PC-3 (cell line): ENCODE measurements around the gene UBA1. TPM values are rescaled to one million over a fixed set of nuclear protein-coding genes. Genes with fewer than 3 reads are reported as not detected.
A peak's percentile ranks its signal among the peaks of the same experiment; 100 is the strongest.

Experiments
- ATAC-seq: fragments of 200-7000 bp; cut with Tn5 transposase; 2 replicates; pipeline ENCODE4 v1.9.1; 2020; ENCODE audit warnings: mild to moderate bottlenecking, moderate library complexity
- BruUV-seq: library from RNA; stranded (reverse); fragments of 400-500 nt; replicated peaks from 2 replicates; lab custom pipeline; 2021; lab: Mats Ljungman, UMichigan
- CTCF ChIA-PET: fragments of 300-600 bp; sonication (Branson Sonifier 250); formaldehyde crosslinking; loops from one replicate; lab custom pipeline; 2022; ENCODE audit warnings: antibody characterized with exemption; lab: Charles Lee
- POLR2A ChIA-PET: fragments of 300-600 bp; sonication (Branson Sonifier 250); formaldehyde crosslinking; loops from one replicate; lab custom pipeline; 2022; ENCODE audit warnings: antibody characterized with exemption; ENCODE audit not compliant: unreplicated experiment; lab: Charles Lee
- DNase-seq: peaks from one replicate; pipeline ENCODE4 v3.0.0-alpha.2; 2015
- H2AFZ ChIP-seq: fragments of 300-600 bp; sonication (generic); 2 replicates; pipeline ENCODE4 v1.6.0; 2016; ENCODE audit warnings: antibody characterized with exemption, low read length
- H3F3A ChIP-seq: fragments of 300-600 bp; sonication (generic); one replicate; pipeline ENCODE4 v1.6.0; 2017; ENCODE audit warnings: antibody characterized with exemption, low read length, control low read depth, mild to moderate bottlenecking; ENCODE audit not compliant: unreplicated experiment
- H3K27ac ChIP-seq: fragments of 300-600 bp; sonication (generic); 2 replicates; pipeline ENCODE4 v1.5.1; 2016; ENCODE audit warnings: mild to moderate bottlenecking, low read length
- H3K27me3 ChIP-seq: fragments of 300-600 bp; sonication (generic); 2 replicates; pipeline ENCODE4 v1.6.1; 2016; ENCODE audit warnings: low read length, mixed read lengths
- H3K36me3 ChIP-seq: fragments of 300-600 bp; sonication (generic); 2 replicates; pipeline ENCODE4 v1.6.1; 2016; ENCODE audit warnings: low read depth, mixed run types, low read length, mixed read lengths
- H3K4me1 ChIP-seq: fragments of 300-600 bp; sonication (generic); 2 replicates; pipeline ENCODE4 v1.5.1; 2016; ENCODE audit warnings: low read length; ENCODE audit not compliant: insufficient read depth
- H3K4me2 ChIP-seq: fragments of 300-600 bp; sonication (generic); 2 replicates; pipeline ENCODE4 v1.6.0; 2016; ENCODE audit warnings: low read length
- H3K4me3 ChIP-seq: fragments of 300-600 bp; sonication (generic); 2 replicates; pipeline ENCODE4 v1.5.1; 2016; ENCODE audit warnings: mild to moderate bottlenecking, low read length, mixed read lengths
- H3K79me2 ChIP-seq: fragments of 300-600 bp; sonication (generic); 2 replicates; pipeline ENCODE4 v1.6.1; 2017; ENCODE audit warnings: low read length, mixed read lengths
- H3K9ac ChIP-seq: fragments of 300-600 bp; sonication (generic); 2 replicates; pipeline ENCODE4 v1.6.0; 2016; ENCODE audit warnings: mild to moderate bottlenecking, low read length
- H3K9me2 ChIP-seq: fragments of 300-600 bp; sonication (generic); replicated peaks from 2 replicates; pipeline ENCODE4 v1.6.1; 2016; ENCODE audit warnings: mixed run types, low read length, mixed read lengths
- H3K9me3 ChIP-seq: fragments of 300-600 bp; sonication (generic); 2 replicates; pipeline ENCODE4 v1.6.1; 2016; ENCODE audit warnings: low read length, mixed read lengths
- H4K20me1 ChIP-seq: fragments of 300-600 bp; sonication (generic); 2 replicates; pipeline ENCODE4 v1.6.1; 2016; ENCODE audit warnings: low read length, mixed read lengths
- EZH2 ChIP-seq: fragments of 300-600 bp; sonication (generic); IDR thresholded peaks from one replicate; pipeline ENCODE4 v1.6.1; 2017; ENCODE audit warnings: antibody characterized with exemption, mild to moderate bottlenecking, low read length; ENCODE audit not compliant: unreplicated experiment
- EZH2phosphoT487 ChIP-seq: fragments of 300-600 bp; sonication (generic); IDR thresholded peaks from 2 replicates; pipeline ENCODE4 v1.6.1; 2018; ENCODE audit warnings: mild to moderate bottlenecking, antibody characterized with exemption, low read length, borderline replicate concordance
- intact Hi-C: fragments of 100-400 bp; cut with micrococcal nuclease; formaldehyde crosslinking; loops from 2 replicates; pipeline ENCODE4 v1.9.0; 2023
- total RNA-seq: library from RNA; depleted of rRNA; stranded (reverse); fragments of >200 nt; gene quantifications from 2 replicates; pipeline ENCODE4 v1.2.3, GENCODE V29; 2014
- TF ChIP-seq, protein P1 (sequence below): fragments of 300-600 bp; sonication (generic); conservative IDR thresholded peaks from 2 replicates; pipeline ENCODE4 v1.5.1; 2017; ENCODE audit warnings: antibody characterized with exemption, low read depth, mild to moderate bottlenecking, low read length

Gene UBA1
- total RNA-seq, 1 experiment from 2014 or later: 282 TPM

- peak; percentile 93 for DNase-seq
- H3K4me3 ChIP-seq: peak within 1 kb of the TSS; percentile 98
- peak within 1 kb of the TSS; percentile 76 for H2AFZ ChIP-seq
- no peaks in the 10 kb centered on the region for H3K9me3 ChIP-seq
- no peaks in the 10 kb centered on the region for H3K27me3 ChIP-seq
- CTCF ChIA-PET: interaction anchor here (0.6 to 1.1 kb wide), 6 partner anchors 31 to 76 kb away, joined by 3 to 5 read pairs (median 3); no protein-coding TSS in a partner anchor
- H3K9me2 ChIP-seq: no peaks in the 10 kb centered on the region
- no TSS peak for BruUV-seq
- peaks cover 72% of the 10 kb centered on the region for H3K79me2 ChIP-seq
- no peaks in the 10 kb centered on the region for H3F3A ChIP-seq
- H3K27ac ChIP-seq: peak within 1 kb of the TSS; percentile 86
- intact Hi-C loops: no loop called here
- H3K9ac ChIP-seq: peak within 1 kb of the TSS; percentile 97
- H3K36me3 ChIP-seq: peaks cover 9% of the 10 kb centered on the region; the same call in 1 of the 2 replicates
- peaks cover 25% of the 10 kb centered on the region for H3K4me1 ChIP-seq
- peaks cover 32% of the 10 kb centered on the region for H4K20me1 ChIP-seq
- ATAC-seq: peak; percentile 94
- POLR2A ChIA-PET: interaction anchor here (0.5 to 1.2 kb wide), 10 partner anchors 9 to 751 kb away, joined by 3 to 9 read pairs (median 3); no protein-coding TSS in a partner anchor
- no peak for TF ChIP-seq EZH2phosphoT487
- TF ChIP-seq, protein P1, sequence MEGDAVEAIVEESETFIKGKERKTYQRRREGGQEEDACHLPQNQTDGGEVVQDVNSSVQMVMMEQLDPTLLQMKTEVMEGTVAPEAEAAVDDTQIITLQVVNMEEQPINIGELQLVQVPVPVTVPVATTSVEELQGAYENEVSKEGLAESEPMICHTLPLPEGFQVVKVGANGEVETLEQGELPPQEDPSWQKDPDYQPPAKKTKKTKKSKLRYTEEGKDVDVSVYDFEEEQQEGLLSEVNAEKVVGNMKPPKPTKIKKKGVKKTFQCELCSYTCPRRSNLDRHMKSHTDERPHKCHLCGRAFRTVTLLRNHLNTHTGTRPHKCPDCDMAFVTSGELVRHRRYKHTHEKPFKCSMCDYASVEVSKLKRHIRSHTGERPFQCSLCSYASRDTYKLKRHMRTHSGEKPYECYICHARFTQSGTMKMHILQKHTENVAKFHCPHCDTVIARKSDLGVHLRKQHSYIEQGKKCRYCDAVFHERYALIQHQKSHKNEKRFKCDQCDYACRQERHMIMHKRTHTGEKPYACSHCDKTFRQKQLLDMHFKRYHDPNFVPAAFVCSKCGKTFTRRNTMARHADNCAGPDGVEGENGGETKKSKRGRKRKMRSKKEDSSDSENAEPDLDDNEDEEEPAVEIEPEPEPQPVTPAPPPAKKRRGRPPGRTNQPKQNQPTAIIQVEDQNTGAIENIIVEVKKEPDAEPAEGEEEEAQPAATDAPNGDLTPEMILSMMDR: peak; percentile 62
- H3K4me2 ChIP-seq: peak within 1 kb of the TSS; percentile 94
Observed at GRCh38 chrX:47144626-47145394, 48.8 kb upstream of the UBA1 start, which contains the start of the genes NDUFB11 and RBM10. Gene NDUFB11 (minus strand): TSS chrX:47144702. CDS start chrX:47144679, 23 bp downstream. Gene RBM10 (plus strand): TSS chrX:47145221. CDS start chrX:47147482, 2,261 bp downstream.

GRCh38 chrX:47145395-47146120, 48.1 kb upstream of the UBA1 start:
- POLR2A ChIA-PET: interaction anchor here (0.6 to 1.2 kb wide), 4 partner anchors 9 to 97 kb away, joined by 3 to 9 read pairs (median 5); no protein-coding TSS in a partner anchor
- H3K4me1 ChIP-seq: peaks cover 25% of the 10 kb centered on the region
- TF ChIP-seq, protein P1: no peak
- TF ChIP-seq EZH2 (no peak), EZH2phosphoT487 (no peak)
- peaks cover 80% of the 10 kb centered on the region for H3K79me2 ChIP-seq
- ATAC-seq: peak; percentile 19
- H3K4me3 ChIP-seq: peak overlapping the region; percentile 98
- peak overlapping the region; percentile 93 for H3K4me2 ChIP-seq
- no peaks in the 10 kb centered on the region for H3K27me3 ChIP-seq
- no peaks in the 10 kb centered on the region for H3K9me3 ChIP-seq
- peaks cover 32% of the 10 kb centered on the region for H4K20me1 ChIP-seq
- H3K9me2 ChIP-seq: no peaks in the 10 kb centered on the region
- H3F3A ChIP-seq: no peaks in the 10 kb centered on the region
- CTCF ChIA-PET: interaction anchor here (0.6 to 1.1 kb wide), 5 partner anchors 45 to 77 kb away, joined by 3 to 5 read pairs (median 3); no protein-coding TSS in a partner anchor
- no peak for DNase-seq
- H3K9ac ChIP-seq: peak overlapping the region; percentile 97
- intact Hi-C loops: no loop called here
- TSS peak; percentile 40 for BruUV-seq
- H3K36me3 ChIP-seq: peaks cover 12% of the 10 kb centered on the region; the same call in 1 of the 2 replicates
- peak overlapping the region; percentile 76 for H2AFZ ChIP-seq
- H3K27ac ChIP-seq: peak overlapping the region; percentile 86
